ENCODE results near the gene PANX3.

The PANX3 gene

GRCh38 chr11:124635932-124636331 lies 24.7 kb downstream of the PANX3 start:
- Histone ChIP-seq H3K4me3 (ENCODE audit: low read depth in 1 of 5, low read length in 5 of 5) (no peak overlapping the region), H3K4me1 (ENCODE audit: control insufficient read depth in 5 of 5, insufficient read depth in 5 of 5, low read length in 5 of 5) (no peaks in the 10 kb centered on the region), H3K36me3 (ENCODE audit: control insufficient read depth in 5 of 5, insufficient read depth in 5 of 5, low read length in 5 of 5) (peaks cover 48 to 88% (median 75%) of the 10 kb centered on the region in 5 donors), H3K9ac (ENCODE audit: low read length in 5 of 5) (no peak overlapping the region), H3K9me3 (ENCODE audit: control insufficient read depth in 5 of 5, low read length in 5 of 5) (no peaks in the 10 kb centered on the region), H3K27me3 (ENCODE audit: control insufficient read depth in 5 of 5, insufficient read depth in 4 of 5, low read length in 5 of 5) (no peaks in the 10 kb centered on the region), H3K27ac (ENCODE audit: low read depth, low read length) (no peak overlapping the region)

DNA sequence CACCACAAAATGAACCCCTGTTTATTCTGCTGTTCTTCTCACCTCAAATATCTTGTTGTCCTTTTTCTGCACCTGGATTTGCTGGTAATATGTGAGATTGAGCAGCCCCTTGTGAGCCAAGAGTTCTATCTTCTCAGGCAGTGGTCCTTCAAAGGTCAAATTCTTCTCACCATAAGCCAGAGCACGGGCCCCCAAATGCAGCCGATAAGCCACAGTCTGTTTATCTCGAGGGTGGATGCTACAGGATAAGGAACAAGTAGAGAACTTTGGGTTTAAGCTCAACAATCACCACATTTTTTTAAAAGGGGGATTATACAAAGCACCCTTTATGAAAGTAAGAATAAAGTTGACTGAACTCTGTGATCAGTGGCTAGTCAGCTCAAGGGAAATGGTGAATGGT lies 27.3 kb downstream of the PANX3 start:
- H3K9me3 ChIP-seq (ENCODE audit: control insufficient read depth in 5 of 5, low read length in 5 of 5) = no peaks in the 10 kb centered on the region
- no peaks in the 10 kb centered on the region for H3K4me1 ChIP-seq (ENCODE audit: control insufficient read depth in 5 of 5, insufficient read depth in 5 of 5, low read length in 5 of 5)
- no peak overlapping the region for H3K27ac ChIP-seq (ENCODE audit: low read depth, low read length)
- no peak overlapping the region for H3K4me3 ChIP-seq (ENCODE audit: low read depth in 1 of 5, low read length in 5 of 5)
- no peaks in the 10 kb centered on the region for H3K27me3 ChIP-seq (ENCODE audit: control insufficient read depth in 5 of 5, insufficient read depth in 4 of 5, low read length in 5 of 5)
- H3K36me3 ChIP-seq (ENCODE audit: control insufficient read depth in 5 of 5, insufficient read depth in 5 of 5, low read length in 5 of 5) = peaks cover 27 to 62% (median 54%) of the 10 kb centered on the region in 5 donors
- no peak overlapping the region for H3K9ac ChIP-seq (ENCODE audit: low read length in 5 of 5)

GRCh38 chr11:124639186-124639585 lies 28.0 kb downstream of the PANX3 start:
- H3K9me3 ChIP-seq (ENCODE audit: control insufficient read depth in 5 of 5, low read length in 5 of 5) = no peaks in the 10 kb centered on the region
- no peaks in the 10 kb centered on the region for H3K27me3 ChIP-seq (ENCODE audit: control insufficient read depth in 5 of 5, insufficient read depth in 4 of 5, low read length in 5 of 5)
- no peaks in the 10 kb centered on the region for H3K4me1 ChIP-seq (ENCODE audit: control insufficient read depth in 5 of 5, insufficient read depth in 5 of 5, low read length in 5 of 5)
- H3K9ac ChIP-seq (ENCODE audit: low read length in 5 of 5) = no peak overlapping the region
- no peak overlapping the region for H3K27ac ChIP-seq (ENCODE audit: low read depth, low read length)
- H3K36me3 ChIP-seq (ENCODE audit: control insufficient read depth in 5 of 5, insufficient read depth in 5 of 5, low read length in 5 of 5) = peaks cover 25 to 56% (median 50%) of the 10 kb centered on the region in 5 donors
- no peak overlapping the region for H3K4me3 ChIP-seq (ENCODE audit: low read depth in 1 of 5, low read length in 5 of 5)

DNA sequence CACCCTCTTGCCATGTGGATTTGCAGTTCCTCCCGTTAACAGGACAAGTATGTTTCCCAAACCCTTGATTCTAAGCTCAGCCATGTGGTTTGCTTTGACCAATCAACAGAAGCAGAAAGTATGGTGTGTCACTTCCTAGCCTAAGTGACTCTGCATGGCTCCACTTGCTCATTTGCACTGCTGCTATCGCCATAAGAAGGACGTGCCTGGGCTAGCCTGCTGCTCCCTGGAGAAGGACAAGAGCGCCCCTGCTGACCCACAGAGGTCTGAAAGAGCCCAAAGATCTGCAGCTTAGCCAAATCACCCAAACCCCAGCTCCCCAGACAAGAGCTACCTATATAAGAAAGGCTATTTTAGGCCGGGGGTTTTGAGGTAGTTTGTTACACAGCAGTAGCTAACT lies 29.4 kb downstream of the PANX3 start:
- Histone ChIP-seq H3K36me3 (ENCODE audit: control insufficient read depth in 5 of 5, insufficient read depth in 5 of 5, low read length in 5 of 5) (peaks cover 14 to 44% (median 42%) of the 10 kb centered on the region in 5 donors), H3K27me3 (ENCODE audit: control insufficient read depth in 5 of 5, insufficient read depth in 4 of 5, low read length in 5 of 5) (no peaks in the 10 kb centered on the region), H3K9ac (ENCODE audit: low read length in 5 of 5) (no peak overlapping the region), H3K4me1 (ENCODE audit: control insufficient read depth in 5 of 5, insufficient read depth in 5 of 5, low read length in 5 of 5) (peaks cover 0 to 5% (median 4%) of the 10 kb centered on the region in 5 donors), H3K4me3 (ENCODE audit: low read depth in 1 of 5, low read length in 5 of 5) (no peak overlapping the region), H3K27ac (ENCODE audit: low read depth, low read length) (no peak overlapping the region), H3K9me3 (ENCODE audit: control insufficient read depth in 5 of 5, low read length in 5 of 5) (no peaks in the 10 kb centered on the region)

DNA sequence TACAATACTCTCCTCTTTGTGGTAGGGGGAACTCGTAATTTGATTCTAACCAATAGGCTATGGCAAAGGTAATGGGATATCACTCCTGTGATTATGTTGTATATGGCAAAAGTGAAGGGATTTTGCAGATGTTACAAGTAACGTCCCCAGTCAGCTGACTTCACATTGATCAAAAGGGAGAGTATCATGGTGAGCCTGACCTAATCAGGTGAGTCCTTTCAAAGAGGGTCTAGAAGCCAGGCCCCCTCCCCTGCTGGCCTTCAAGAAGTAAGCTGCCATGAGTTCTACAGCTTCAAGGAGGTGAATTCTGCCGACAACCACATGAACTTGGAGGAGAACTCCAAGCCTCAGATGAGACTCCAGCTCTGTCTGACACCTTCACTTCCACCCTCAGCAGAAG lies 31.4 kb downstream of the PANX3 start:
- no peak overlapping the region for H3K4me3 ChIP-seq (ENCODE audit: low read depth in 1 of 5, low read length in 5 of 5)
- H3K27me3 ChIP-seq (ENCODE audit: control insufficient read depth in 5 of 5, insufficient read depth in 4 of 5, low read length in 5 of 5) = no peaks in the 10 kb centered on the region
- no peak overlapping the region for H3K27ac ChIP-seq (ENCODE audit: low read depth, low read length)
- peaks cover 0 to 5% (median 4%) of the 10 kb centered on the region in 5 donors for H3K4me1 ChIP-seq (ENCODE audit: control insufficient read depth in 5 of 5, insufficient read depth in 5 of 5, low read length in 5 of 5)
- no peaks in the 10 kb centered on the region for H3K9me3 ChIP-seq (ENCODE audit: control insufficient read depth in 5 of 5, low read length in 5 of 5)
- no peak overlapping the region for H3K9ac ChIP-seq (ENCODE audit: low read length in 5 of 5)
- peaks cover 8 to 27% (median 24%) of the 10 kb centered on the region in 5 donors for H3K36me3 ChIP-seq (ENCODE audit: control insufficient read depth in 5 of 5, insufficient read depth in 5 of 5, low read length in 5 of 5)

DNA sequence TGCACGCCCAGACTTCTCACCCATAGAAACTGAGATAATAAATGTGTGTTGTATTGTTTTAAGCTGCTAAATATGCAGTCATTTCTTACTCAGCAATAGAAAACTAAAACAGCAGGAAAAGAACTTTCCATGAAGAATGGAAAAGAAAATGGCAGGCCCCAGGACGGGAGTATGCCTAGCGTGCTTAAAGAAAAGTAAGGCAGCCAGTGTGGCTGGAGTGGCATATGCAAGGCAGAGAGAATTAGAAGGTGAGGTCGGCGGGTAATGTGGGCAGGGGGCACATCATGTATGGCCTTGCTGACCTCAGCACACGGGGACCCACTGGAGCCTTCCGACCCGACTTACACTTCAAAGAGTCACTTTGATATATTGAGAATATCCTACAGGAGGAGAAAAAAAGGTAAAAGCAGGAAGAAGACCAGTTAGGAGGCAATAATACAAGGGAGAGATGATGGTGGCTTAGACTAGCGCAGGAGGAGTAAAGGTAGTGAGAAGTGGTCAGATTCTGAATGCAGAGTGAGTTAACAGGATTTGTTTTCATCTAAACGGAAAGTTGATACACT lies 31.9 kb downstream of the PANX3 start:
- H3K9ac ChIP-seq (ENCODE audit: low read length in 5 of 5) = no peak overlapping the region
- H3K4me1 ChIP-seq (ENCODE audit: control insufficient read depth in 5 of 5, insufficient read depth in 5 of 5, low read length in 5 of 5) = peaks cover 0 to 5% (median 4%) of the 10 kb centered on the region in 5 donors
- no peak overlapping the region for H3K4me3 ChIP-seq (ENCODE audit: low read depth in 1 of 5, low read length in 5 of 5)
- H3K27me3 ChIP-seq (ENCODE audit: control insufficient read depth in 5 of 5, insufficient read depth in 4 of 5, low read length in 5 of 5) = no peaks in the 10 kb centered on the region
- peaks cover 4 to 26% (median 19%) of the 10 kb centered on the region in 5 donors for H3K36me3 ChIP-seq (ENCODE audit: control insufficient read depth in 5 of 5, insufficient read depth in 5 of 5, low read length in 5 of 5)
- H3K27ac ChIP-seq (ENCODE audit: low read depth, low read length) = no peak overlapping the region
- H3K9me3 ChIP-seq (ENCODE audit: control insufficient read depth in 5 of 5, low read length in 5 of 5) = no peaks in the 10 kb centered on the region

DNA sequence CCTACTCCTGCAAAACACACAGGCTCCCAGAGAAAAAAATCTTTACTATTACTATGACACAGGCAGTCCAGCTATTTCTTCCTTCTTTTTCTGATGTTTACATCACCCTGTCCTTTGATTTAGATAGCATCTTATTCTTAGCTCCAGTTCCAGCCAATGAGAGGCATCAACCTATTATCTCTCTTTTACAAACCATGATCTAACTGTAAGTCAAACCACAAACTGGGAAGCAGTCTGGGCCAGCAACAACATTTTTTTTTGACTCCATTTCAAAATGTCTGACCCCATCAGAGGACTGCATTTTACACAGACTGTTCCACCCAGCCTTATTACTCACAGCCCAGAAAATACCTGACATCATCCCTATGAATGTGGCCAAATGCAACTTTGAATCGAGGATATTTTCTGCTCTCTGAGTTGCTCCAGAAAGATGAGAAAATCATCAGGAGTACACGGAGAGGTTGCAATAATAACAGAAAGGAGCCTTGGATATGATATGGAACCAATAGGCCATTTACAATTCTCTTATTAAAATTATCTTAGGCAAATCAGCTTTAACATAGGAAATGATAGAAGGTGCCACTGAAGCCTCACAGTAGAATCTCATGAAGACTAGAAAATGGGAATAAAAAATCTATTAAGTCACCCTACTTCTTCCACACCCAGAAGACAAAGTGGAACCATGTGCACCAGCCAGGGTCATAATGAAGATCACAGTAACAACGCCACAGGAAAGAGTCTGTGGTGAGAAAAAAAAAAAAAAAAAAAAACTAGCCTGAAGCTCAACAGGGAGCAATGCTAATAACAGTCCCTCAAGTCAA lies 32.6 kb downstream of the PANX3 start:
- H3K9me3 ChIP-seq (ENCODE audit: control insufficient read depth in 5 of 5, low read length in 5 of 5) = no peaks in the 10 kb centered on the region
- H3K9ac ChIP-seq (ENCODE audit: low read length in 5 of 5) = no peak overlapping the region
- H3K4me1 ChIP-seq (ENCODE audit: control insufficient read depth in 5 of 5, insufficient read depth in 5 of 5, low read length in 5 of 5) = peaks cover 0 to 5% (median 4%) of the 10 kb centered on the region in 5 donors
- no peak overlapping the region for H3K27ac ChIP-seq (ENCODE audit: low read depth, low read length)
- H3K4me3 ChIP-seq (ENCODE audit: low read depth in 1 of 5, low read length in 5 of 5) = no peak overlapping the region
- H3K27me3 ChIP-seq (ENCODE audit: control insufficient read depth in 5 of 5, insufficient read depth in 4 of 5, low read length in 5 of 5) = no peaks in the 10 kb centered on the region
- H3K36me3 ChIP-seq (ENCODE audit: control insufficient read depth in 5 of 5, insufficient read depth in 5 of 5, low read length in 5 of 5) = peaks cover 4 to 20% (median 12%) of the 10 kb centered on the region in 5 donors

DNA sequence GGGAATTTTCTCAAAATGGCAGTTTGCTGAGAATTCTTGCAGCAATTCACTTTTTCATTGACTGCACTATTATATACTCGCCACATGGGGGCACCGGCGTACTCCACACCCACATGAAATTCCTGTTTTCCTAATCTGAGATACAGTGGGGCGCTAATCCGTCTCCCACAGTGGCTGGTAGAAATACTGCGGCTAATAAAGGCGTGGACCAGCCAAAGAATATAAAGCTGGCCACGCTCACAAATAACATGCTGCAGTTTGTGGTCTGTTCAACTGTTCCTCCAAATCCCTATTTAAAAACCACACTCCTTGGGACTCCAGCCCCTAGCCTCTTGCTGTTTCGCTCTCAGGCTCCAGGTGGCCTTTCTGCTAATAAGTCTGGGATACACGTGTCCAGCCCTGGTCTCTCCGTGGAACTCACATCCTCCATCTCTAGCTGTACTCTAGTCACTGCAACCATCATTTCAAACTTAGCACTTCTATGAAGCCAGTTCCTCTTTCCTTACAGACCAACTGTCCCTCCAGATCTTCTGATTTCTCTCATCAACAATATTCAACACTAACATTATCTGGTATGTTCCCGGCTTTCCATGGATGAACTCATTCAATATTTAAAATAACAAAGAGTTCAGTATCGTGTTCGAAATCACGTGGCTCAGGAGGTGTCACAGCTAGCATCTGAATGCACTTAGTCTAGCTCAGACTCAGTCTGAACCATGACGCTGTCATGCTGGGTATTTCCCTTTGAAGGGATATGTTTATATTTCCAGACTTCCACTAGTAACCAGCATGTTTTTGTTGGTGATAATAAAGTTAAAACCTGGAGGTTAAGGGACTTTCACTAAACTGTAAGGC lies 33.4 kb downstream of the PANX3 start:
- H3K27me3 ChIP-seq (ENCODE audit: control insufficient read depth in 5 of 5, insufficient read depth in 4 of 5, low read length in 5 of 5) = no peaks in the 10 kb centered on the region
- no peaks in the 10 kb centered on the region for H3K9me3 ChIP-seq (ENCODE audit: control insufficient read depth in 5 of 5, low read length in 5 of 5)
- H3K4me1 ChIP-seq (ENCODE audit: control insufficient read depth in 5 of 5, insufficient read depth in 5 of 5, low read length in 5 of 5) = peaks cover 0 to 5% (median 4%) of the 10 kb centered on the region in 5 donors
- peaks cover 0 to 15% (median 11%) of the 10 kb centered on the region in 5 donors for H3K36me3 ChIP-seq (ENCODE audit: control insufficient read depth in 5 of 5, insufficient read depth in 5 of 5, low read length in 5 of 5)
- no peak overlapping the region for H3K27ac ChIP-seq (ENCODE audit: low read depth, low read length)
- H3K9ac ChIP-seq (ENCODE audit: low read length in 5 of 5) = peak overlapping the region in 2 of 5 donors; percentile 53 to 60
- H3K4me3 ChIP-seq (ENCODE audit: low read depth in 1 of 5, low read length in 5 of 5) = peak overlapping the region; percentile 9 to 62 (median 37)

DNA sequence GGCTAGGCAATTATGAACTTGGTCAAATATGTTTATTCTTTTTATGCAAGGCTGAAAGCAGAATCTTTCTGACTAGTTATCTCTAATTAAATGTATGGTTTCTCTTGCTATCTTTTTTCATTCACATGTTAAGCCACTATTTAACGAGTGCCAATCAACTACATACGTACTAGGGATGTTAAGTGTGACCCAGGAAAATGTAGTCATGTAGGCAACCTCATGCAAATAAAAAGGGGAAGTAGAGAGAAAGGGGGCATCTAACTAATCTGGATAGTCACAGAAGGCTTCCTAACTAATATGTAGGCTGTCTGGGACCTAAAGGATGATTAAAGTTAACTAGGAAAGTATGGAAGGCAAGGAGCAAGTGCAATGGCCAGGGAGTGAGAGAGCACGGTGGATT lies 34.9 kb downstream of the PANX3 start:
- H3K4me3 ChIP-seq (ENCODE audit: low read depth in 1 of 5, low read length in 5 of 5) = no peak overlapping the region
- no peak overlapping the region for H3K9ac ChIP-seq (ENCODE audit: low read length in 5 of 5)
- H3K4me1 ChIP-seq (ENCODE audit: control insufficient read depth in 5 of 5, insufficient read depth in 5 of 5, low read length in 5 of 5) = peaks cover 0 to 5% (median 4%) of the 10 kb centered on the region in 5 donors
- peaks cover 3 to 14% (median 9%) of the 10 kb centered on the region in 5 donors for H3K36me3 ChIP-seq (ENCODE audit: control insufficient read depth in 5 of 5, insufficient read depth in 5 of 5, low read length in 5 of 5)
- no peak overlapping the region for H3K27ac ChIP-seq (ENCODE audit: low read depth, low read length)
- H3K9me3 ChIP-seq (ENCODE audit: control insufficient read depth in 5 of 5, low read length in 5 of 5) = no peaks in the 10 kb centered on the region
- H3K27me3 ChIP-seq (ENCODE audit: control insufficient read depth in 5 of 5, insufficient read depth in 4 of 5, low read length in 5 of 5) = no peaks in the 10 kb centered on the region

All from subcutaneous abdominal adipose tissue (tissue), 5 donors.